ENCODE results near the gene FCHO2.
"Not testable (repeated sequence)": the region's sequence is repeated elsewhere in the genome, so short reads cannot be mapped to it uniquely, and the experiment has no call there.

FCHO2 gene

GRCh38 chr5:73019766-73020165 lies 63.9 kb downstream of the FCHO2 start:
- no peak for TF ChIP-seq ZFX (IDR thresholded peaks at IDR 0.05)
- no peak for TF ChIP-seq CTCF (conservative IDR thresholded peaks at IDR 0.05)
- no peak overlapping the region for H3K27ac ChIP-seq

- no peak for TF ChIP-seq CTCF (conservative IDR thresholded peaks at IDR 0.05)
- TF ChIP-seq ZFX (IDR thresholded peaks at IDR 0.05), result no peak
- H3K27ac ChIP-seq, result no peak overlapping the region
These were observed 66.8 kb downstream of the FCHO2 start for GRCh38 chr5:73022471-73023169.

- H3K27ac ChIP-seq, result not testable (repeated sequence)
These were observed 69.2 kb downstream of the FCHO2 start for GRCh38 chr5:73024946-73025544.

- TF ChIP-seq ZFX (IDR thresholded peaks at IDR 0.05) (no peak), CTCF (conservative IDR thresholded peaks at IDR 0.05) (peak; percentile 44)
These were observed 71.5 kb downstream of the FCHO2 start for GRCh38 chr5:73027361-73027760.

GRCh38 chr5:73027816-73028215 lies 72.0 kb downstream of the FCHO2 start:
- TF ChIP-seq CTCF (conservative IDR thresholded peaks at IDR 0.05) (no peak), ZFX (IDR thresholded peaks at IDR 0.05) (no peak)
- H3K27ac ChIP-seq, result no peak overlapping the region

More at GRCh38 chr5:73027361-73027760, 71.5 kb downstream of the FCHO2 start:
- H3K27ac ChIP-seq, result no peak overlapping the region

GRCh38 chr5:73028991-73029595 lies 73.3 kb downstream of the FCHO2 start:
- TF ChIP-seq ZFX (IDR thresholded peaks at IDR 0.05) (no peak), CTCF (conservative IDR thresholded peaks at IDR 0.05) (no peak)
- no peak overlapping the region for H3K27ac ChIP-seq

- H3K27ac ChIP-seq, result no peak overlapping the region
- TF ChIP-seq ZFX (IDR thresholded peaks at IDR 0.05), result no peak
- no peak for TF ChIP-seq CTCF (conservative IDR thresholded peaks at IDR 0.05)
These were observed 74.7 kb downstream of the FCHO2 start for GRCh38 chr5:73030531-73030930.

All from C4-2B (cell line).